ENCODE data around the gene CDC42BPB. TPM values are rescaled to one million over a fixed set of nuclear protein-coding genes. Genes with fewer than 3 reads are reported as not detected.
A peak's percentile ranks its signal among the peaks of the same experiment; 100 is the strongest.

Gene CDC42BPB
- total RNA-seq, 1 donor from 2014 or later: 102 TPM

- H3K27ac ChIP-seq: peak overlapping the region; percentile 63
- H3K9me3 ChIP-seq: no peaks in the 10 kb centered on the region
- no peaks in the 10 kb centered on the region for H3K36me3 ChIP-seq
- DNase-seq (no peak), ATAC-seq (peak; percentile 2)
- H3K4me1 ChIP-seq: peaks cover 32% of the 10 kb centered on the region
- intact Hi-C loops (cut with DNase I): no loop called here
- TF ChIP-seq CTCF (IDR thresholded peaks at IDR 0.05): no peak
- H3K27me3 ChIP-seq: no peaks in the 10 kb centered on the region
- no peak overlapping the region for H3K4me3 ChIP-seq
These were observed 10.0 kb upstream of the CDC42BPB start for GRCh38 chr14:103067231-103067954.

DNA sequence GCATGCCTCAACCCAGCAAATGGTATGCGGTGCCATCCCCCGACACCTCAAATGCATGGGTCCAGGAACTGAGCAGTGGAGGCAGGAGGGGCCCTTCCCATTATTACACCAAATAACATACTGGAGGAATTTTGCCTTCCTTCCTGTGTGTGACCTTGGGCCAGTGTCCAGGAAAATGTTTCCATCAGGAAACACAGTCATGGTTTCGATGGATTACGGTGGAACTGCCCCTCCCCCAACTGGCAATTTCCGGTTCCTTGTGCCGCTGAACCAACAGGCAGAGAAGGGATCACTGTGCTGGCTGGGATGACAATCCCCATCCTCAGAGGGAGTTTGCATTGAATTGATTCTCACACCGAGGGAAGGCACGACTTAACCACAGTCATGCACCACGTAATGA, 9.1 kb upstream of the CDC42BPB start:
- Histone ChIP-seq H3K36me3 (no peaks in the 10 kb centered on the region), H3K9me3 (no peaks in the 10 kb centered on the region), H3K27ac (peak overlapping the region; percentile 63), H3K27me3 (no peaks in the 10 kb centered on the region), H3K4me1 (peaks cover 22% of the 10 kb centered on the region), H3K4me3 (no peak overlapping the region)
- TF ChIP-seq CTCF (IDR thresholded peaks at IDR 0.05): no peak
- no peak for ATAC-seq
- intact Hi-C loops (cut with DNase I): no loop called here
- DNase-seq: no peak

DNA sequence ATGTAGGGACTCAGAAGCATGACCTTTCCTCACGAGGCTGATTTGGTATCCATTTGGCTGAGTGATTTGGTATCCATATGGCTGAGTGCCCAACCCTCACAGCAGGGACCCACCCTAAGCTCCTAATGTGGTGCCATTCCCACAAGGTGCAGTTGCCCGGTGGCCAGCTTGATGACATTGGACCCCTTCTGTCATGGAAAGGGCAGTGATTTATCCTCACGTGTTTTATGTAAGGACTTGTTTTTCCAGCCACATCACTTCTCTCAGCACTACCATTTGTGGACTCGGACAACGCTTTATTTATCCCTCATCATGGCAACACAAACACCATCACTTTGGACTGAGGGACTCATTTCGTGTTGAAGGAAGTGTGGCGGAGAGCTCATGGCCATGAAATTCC, 8.5 kb upstream of the CDC42BPB start:
- no peak overlapping the region for H3K4me3 ChIP-seq
- no peaks in the 10 kb centered on the region for H3K9me3 ChIP-seq
- intact Hi-C loops (cut with DNase I): no loop called here
- peak; percentile 36 for DNase-seq
- peak overlapping the region; percentile 58 for H3K27ac ChIP-seq
- ATAC-seq: no peak
- H3K4me1 ChIP-seq: peaks cover 21% of the 10 kb centered on the region
- no peaks in the 10 kb centered on the region for H3K27me3 ChIP-seq
- H3K36me3 ChIP-seq: no peaks in the 10 kb centered on the region
- no peak for TF ChIP-seq CTCF (IDR thresholded peaks at IDR 0.05)

GRCh38 chr14:103064978-103065377, 7.6 kb upstream of the CDC42BPB start:
- no peak for ATAC-seq
- H3K27me3 ChIP-seq: no peaks in the 10 kb centered on the region
- peaks cover 21% of the 10 kb centered on the region for H3K4me1 ChIP-seq
- intact Hi-C loops (cut with DNase I): no loop called here
- peak; percentile 29 for DNase-seq
- no peaks in the 10 kb centered on the region for H3K36me3 ChIP-seq
- no peak overlapping the region for H3K4me3 ChIP-seq
- no peak for TF ChIP-seq CTCF (IDR thresholded peaks at IDR 0.05)
- peak overlapping the region; percentile 58 for H3K27ac ChIP-seq
- H3K9me3 ChIP-seq: no peaks in the 10 kb centered on the region

DNA sequence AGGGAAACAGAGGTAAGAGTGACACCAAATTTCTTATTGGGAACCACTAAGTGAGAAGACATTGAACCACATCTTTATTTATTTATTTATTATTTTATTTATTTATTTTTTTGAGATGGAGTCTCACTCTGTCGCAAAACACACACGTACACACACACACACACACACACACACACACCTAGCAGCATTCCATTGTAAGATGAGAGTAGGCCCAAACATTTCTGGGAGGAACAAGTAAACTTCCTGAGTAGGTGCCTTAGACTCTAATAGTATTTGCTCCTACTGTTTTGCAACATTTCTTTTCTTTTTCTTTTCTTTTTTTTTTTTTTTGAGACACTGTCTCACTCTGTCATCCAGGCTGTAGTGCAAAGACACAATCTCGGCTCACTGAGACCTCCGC, 7.1 kb upstream of the CDC42BPB start:
- ATAC-seq (peak; percentile 49), DNase-seq (peak; percentile 12)
- H3K27ac ChIP-seq: no peak overlapping the region
- TF ChIP-seq CTCF (IDR thresholded peaks at IDR 0.05): no peak
- no peak overlapping the region for H3K4me3 ChIP-seq
- no peaks in the 10 kb centered on the region for H3K36me3 ChIP-seq
- H3K9me3 ChIP-seq: no peaks in the 10 kb centered on the region
- H3K27me3 ChIP-seq: no peaks in the 10 kb centered on the region
- intact Hi-C loops (cut with DNase I): no loop called here
- H3K4me1 ChIP-seq: peaks cover 21% of the 10 kb centered on the region

All from upper lobe of right lung (tissue), 1 donor.